GM21825 (cell line): ENCODE measurements around the gene MYO1D.

Experiments used
- ATAC-seq: cut with Tn5 transposase; IDR thresholded peaks from one replicate; pipeline ENCODE4 v1.9.1; 2021; ENCODE audit warnings: mild to moderate bottlenecking, moderate library complexity; ENCODE audit not compliant: unreplicated experiment

Gene MYO1D

DNA sequence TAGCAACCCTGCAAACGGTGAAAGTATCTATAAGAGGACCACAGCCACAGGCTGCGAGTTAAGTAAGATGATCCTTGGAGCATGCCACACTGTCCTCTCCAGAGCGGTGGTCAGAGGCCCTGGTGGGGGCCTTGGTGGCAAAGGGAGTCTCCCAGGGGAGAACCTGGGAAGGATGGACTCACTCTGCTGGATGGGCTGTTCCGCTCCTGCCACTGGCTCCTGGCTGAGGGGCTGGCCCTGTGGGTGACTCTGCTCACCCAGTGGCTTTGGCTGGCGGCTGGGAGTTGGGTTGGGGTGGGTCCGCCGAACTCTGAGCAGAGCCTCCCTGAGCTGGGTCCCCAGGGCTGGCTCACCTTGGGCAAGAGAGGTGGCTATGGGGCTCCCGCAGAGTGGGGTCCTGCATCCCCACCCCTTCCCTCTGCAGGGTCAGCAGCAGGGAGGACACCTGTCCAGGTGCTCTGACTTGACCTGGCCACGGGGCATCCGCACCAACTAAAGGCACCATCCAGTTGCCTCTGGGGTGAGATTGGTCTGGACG, 382.9 kb downstream of the MYO1D start:
- ATAC-seq = no peak

DNA sequence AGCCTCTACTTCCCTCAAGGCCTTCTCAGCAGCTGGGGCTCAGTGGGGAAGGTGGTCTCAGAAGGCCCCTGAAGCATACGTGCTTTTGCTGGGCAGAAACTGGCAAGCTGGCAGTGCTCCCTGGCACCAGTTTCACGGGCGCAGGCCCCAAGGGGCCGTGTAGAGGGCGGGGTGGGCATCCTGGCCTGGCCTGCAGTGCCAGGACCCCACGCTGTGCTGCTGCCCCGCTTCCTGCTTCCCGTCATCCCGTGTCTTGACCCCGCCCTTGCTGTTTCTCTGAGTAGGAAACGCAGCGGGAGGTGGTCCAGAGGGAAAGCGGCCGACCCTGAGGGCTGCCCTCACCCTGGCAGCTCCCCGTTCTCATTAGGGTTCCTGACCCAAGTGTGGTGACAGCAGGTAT, 383.4 kb downstream of the MYO1D start:
- no peak for ATAC-seq

DNA sequence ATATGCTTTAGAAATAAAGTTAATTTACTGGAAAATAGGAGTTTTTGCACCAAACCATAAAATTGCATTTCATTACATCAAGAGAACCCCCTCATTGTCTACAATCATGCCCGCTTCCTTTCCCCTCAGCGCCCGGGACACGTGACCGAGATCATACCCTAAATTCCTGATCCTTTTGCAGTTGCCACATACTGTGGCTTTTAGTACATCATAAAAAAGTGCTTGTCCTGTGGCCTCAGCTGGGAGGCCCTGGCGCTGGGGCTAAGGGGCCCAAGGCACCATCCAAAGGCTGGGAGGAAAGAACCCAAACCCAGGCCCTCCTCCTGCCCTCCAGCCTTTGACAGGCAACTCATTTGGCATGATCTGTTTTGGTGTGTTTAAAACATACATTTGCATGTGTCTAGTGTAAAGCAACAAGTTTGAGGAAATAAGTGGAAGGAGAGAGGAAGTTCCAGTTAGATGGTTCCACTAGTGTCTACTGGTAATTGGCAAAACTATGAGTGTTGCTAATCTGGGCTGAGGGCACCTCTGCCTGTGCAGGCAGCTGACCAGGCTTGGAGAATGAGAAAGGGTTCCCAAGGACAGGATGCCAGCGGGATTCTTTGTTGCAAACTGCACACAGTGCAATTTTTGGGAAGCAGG, 384.2 kb downstream of the MYO1D start:
- no peak for ATAC-seq

DNA sequence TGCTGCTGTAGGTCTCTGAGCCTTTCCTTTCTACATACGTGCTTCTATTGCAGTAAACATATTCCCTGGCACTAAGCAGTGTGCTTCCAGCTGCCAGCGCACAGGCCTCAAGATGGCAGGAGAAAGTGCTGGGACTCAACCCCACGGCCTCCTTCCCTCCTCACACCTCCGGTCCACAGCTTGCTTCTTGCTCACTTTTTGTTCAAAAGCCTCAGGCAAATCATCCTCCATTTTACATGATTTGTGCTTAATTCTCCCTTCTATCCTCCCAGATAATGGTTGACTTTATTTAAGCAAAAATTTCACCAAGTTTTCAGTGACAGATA, 384.7 kb downstream of the MYO1D start:
- no peak for ATAC-seq

DNA sequence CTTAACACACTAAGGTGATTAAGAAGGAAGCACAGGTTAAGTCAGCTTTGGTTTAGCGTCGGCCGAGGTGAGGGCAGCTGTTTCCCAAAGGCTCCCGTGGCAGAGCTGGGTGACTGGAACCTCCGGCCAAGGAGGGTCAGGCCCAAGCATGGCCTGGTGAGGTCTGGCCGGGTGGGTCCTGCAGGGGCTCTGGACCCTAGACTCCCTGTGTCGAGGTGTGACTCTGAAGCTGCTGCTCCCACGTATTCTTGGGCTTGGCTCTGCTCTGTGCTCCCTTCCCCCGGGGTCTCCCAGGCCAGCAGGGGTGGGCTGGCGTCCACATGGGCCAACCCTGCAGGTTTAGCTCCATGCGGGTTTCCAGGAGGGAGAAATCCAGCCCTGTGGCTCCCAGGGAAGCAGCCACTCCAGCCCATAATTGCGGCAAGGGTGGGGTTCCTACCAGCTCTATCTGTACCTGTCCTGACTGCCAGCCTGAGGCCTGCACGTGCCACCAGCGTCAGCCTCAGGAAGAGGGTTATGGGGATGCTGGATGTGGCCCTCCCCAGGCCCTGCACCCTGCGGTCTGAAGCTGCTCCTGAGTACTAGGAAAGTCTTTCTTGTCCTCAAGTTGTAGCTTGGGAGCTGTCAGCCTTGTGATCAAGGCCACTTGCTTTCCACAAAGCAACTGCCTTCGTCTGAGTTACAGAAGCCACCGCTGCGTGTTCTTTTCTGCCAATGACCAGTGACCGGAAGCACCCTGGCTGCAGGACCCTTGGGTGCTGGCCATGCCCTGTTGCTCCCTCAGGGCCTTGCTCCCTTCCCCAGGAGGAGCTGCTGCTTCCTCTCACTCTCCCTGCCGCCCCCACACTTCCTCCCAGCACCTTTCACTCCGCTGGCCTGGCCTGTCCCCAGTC, 385.3 kb downstream of the MYO1D start:
- ATAC-seq = no peak

DNA sequence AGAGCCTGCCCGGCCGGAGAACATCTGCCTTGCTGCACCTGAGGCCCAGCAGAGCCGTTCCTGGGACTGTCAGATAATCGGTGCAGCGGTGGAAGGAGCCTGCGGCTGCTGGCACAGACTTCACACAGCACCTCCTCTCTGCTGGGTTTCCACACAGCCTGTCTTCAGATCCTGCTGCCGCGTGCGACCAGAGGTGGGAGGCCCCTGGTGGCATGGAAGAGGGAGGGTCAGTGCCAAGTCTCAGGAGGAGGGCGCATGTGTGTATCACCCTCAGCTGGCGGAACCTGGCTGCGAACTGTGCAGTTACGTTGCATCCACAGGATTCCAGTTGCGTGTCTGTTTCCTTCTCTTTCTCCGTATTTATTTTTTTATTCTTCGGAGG, 386.8 kb downstream of the MYO1D start:
- ATAC-seq = no peak

DNA sequence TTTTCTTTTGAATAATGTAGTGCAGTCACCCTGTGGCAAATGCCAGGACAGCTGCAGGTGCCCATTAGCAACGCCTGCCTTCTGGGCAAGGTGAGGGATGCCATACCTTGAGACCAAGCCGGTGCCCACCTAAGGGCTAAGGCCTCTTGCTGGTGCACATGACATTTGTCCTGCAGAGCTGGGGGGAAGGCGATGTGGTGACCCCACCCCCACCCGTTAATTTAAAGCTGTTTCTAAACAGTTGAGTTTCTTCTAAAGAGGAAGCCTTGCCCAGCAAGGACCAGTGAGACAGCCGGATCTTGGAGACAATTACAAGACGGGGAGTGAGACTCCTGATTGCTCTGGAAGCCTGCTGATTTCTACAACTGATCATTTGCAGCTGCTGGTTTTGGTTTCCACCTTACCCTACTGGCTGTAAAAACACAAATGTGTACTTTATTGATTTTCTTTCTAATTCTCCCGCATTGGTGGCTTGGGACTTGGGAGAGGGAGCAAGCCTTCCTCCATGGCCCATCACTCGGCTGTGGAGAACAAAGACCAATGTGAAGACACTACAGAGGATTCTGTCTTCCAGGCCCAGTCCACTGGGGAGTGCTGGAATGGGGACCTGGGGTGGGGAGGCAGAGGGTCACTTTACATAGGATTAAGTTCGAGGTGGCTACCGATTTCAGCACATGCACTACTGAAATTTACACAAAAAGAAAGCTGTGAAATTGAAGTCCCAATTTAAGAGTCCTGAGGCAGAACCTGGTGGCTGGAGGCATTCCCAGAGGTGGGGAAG, 387.4 kb downstream of the MYO1D start:
- ATAC-seq = no peak

DNA sequence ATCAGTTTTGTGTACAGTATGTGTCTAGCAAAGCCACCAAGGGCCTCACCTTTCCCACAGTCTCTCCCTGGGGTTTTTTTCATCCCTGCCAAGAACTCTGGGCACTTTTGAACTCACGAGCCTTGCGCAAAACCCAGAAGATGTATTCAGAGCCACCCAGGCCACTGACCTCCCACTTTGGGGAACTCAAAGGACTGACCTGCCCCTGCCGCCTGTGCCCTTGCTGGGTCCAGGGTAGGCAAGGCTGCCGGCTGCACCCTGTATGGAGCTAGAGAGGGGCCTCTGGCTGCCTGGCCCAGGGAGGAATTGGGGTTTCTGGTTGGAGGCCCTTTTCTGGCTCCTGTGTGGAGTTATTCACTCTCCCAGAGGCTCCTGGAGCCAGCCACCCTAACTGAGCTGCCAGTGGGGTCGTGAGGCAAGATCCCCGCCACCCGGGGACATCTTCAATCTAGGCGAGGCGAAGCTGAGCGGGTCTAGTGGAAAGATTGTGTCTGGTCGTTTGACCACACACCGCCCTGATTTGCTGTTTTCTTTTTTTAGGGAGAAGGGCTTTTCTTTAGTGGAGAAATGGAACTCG, 388.2 kb downstream of the MYO1D start:
- no peak for ATAC-seq

DNA sequence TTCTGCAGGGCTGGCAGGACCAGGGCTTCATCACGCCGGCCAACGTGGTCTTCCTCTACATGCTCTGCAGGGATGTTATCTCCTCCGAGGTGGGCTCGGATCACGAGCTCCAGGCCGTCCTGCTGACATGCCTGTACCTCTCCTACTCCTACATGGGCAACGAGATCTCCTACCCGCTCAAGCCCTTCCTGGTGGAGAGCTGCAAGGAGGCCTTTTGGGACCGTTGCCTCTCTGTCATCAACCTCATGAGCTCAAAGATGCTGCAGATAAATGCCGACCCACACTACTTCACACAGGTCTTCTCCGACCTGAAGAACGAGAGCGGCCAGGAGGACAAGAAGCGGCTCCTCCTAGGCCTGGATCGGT, 388.8 kb downstream of the MYO1D start:
- ATAC-seq = no peak

DNA sequence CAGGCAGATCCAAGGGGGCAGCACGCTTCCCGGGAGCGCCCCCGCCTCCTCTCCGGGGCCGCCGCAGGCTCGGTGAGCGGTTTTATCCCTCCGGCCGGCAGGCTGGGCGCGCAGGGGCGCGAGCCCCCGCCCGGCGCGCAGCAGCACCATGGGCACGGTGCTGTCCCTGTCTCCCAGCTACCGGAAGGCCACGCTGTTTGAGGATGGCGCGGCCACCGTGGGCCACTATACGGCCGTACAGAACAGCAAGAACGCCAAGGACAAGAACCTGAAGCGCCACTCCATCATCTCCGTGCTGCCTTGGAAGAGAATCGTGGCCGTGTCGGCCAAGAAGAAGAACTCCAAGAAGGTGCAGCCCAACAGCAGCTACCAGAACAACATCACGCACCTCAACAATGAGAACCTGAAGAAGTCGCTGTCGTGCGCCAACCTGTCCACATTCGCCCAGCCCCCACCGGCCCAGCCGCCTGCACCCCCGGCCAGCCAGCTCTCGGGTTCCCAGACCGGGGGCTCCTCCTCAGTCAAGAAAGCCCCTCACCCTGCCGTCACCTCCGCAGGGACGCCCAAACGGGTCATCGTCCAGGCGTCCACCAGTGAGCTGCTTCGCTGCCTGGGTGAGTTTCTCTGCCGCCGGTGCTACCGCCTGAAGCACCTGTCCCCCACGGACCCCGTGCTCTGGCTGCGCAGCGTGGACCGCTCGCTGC, 389.3 kb downstream of the MYO1D start:
- ATAC-seq = no peak

DNA sequence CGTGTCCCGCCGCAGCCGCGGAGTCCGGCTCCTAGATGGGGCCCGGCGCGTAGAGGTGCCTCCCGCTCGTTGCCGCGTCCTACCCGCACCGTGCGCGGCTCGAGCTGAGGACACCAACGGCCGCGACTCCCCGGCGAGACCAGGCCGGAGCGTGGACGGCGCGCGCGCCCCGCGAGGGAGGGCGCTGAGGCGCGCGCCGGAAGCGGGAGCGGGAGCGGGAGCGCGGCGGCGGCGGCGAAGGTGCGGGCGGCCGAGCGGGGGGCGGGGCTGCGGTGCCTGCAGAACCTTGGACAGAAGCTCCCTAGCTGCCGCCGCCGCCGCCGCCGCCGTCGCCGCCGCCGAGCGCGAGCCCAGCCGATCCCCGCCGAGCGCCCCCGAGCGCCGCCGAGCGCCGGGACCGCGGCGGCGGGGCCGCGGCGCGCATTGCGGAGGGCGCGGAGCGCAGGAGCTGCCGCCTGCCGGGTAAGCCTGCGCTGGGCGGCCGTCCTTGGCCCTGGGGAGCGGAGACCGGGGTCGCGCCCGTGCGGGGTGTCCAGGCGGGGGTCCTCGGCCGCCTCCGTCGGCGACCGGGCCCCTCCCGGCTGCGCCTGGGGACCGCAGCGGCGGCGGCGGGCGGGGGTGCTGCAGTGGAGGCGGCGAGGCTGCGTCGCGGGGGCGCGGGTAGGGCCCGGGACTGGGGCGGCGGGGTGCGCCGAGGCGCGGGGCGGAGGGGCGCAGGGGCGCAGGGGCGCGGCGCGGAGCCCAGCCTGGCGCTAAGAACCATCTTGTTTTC, 390.0 kb downstream of the MYO1D start, which contains the start of gene CDK5R1:
Gene CDK5R1 (plus strand): TSS at position 293 of the 772 bp plus-strand sequence. CDS start 628 bp downstream, outside the sequence.
- ATAC-seq = peak; percentile 44

DNA sequence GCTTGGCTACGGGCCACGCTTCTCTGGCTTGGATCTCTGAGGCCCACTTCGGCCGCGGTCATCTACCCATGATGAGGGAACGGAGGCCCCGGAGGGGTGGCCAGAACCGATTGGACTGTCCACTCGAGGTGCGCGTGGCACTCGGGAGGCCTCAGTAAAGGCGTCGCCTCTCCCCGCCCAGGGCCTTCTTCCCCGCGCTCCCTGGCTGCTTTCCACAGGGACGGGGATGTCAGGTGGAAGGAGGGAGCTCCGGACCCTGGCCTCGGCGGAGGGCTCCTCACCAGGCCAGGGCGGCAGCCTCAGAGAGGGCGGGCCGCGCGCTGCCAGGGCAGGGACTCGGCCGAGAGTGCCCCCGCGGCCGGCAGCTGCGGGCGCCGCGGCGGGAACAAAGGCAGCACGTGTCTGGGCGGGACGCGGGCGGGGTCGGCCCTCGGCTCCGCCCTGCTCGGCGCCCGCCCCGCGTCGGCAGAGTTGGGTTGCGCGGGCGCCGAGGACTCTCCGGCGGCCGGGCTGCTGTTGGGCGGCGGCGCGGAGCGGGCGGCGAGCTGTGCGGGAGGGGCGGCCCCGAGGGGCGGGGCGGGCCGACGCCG, 390.7 kb downstream of the MYO1D start:
- ATAC-seq = peak; percentile 31

DNA sequence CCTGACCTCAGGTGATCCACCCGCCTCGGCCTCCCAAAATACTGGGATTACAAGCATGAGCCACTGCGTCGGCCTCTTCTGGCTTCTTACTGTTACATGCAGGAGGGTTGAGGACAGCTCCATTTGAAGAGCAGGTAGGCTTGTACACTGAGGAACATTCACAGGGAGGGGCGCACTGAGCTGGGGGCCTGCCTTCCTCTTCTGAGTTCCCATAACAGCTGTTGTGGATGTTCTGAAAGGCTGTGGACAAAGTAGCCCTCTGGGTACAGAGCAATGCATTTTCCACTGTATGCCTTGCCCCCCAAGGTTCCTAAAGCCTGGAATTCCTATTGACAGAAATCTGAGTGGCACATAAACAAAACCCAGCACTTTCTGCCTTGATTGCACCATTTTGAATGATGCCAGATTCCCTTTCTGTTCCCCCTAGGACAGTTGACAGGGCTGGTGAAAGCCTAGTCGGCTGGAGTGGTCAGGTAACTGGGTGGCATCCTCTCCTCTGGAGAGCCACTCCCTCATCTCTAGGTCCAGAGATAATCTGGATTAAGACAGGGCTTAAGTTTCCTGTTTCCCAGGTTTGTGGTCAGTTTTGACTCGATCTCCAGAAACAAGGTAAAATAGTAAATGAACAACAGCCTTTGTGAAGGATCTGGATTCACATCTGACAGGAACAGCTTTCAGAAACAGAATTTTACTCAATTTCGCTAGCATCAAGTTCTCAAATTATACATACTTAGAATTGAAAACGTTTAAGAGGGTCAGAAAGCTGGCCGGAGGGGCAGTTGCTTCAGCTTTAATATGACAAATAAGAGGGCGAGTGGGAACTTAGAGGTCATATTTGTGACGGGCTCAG, 391.4 kb downstream of the MYO1D start:
- ATAC-seq = no peak

DNA sequence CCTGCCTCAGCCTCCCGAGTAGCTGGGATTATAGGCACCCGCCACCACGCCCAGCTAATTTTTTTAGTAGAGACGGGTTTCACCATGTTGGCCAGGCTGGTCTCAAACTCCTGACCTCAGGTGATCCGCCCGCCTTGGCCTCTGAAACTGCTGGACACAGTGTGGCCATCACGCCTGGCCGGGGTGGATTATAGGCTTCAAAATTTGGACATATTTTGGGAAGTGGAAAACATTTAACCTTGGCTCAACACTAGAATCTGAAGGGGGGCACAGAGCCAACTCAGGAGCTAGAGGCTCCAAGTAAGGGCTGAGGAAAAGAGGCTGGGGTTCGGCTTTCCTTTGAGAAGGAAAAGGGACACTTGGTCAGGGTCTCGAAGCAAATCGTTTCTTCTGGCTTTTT, 392.3 kb downstream of the MYO1D start:
- no peak for ATAC-seq

DNA sequence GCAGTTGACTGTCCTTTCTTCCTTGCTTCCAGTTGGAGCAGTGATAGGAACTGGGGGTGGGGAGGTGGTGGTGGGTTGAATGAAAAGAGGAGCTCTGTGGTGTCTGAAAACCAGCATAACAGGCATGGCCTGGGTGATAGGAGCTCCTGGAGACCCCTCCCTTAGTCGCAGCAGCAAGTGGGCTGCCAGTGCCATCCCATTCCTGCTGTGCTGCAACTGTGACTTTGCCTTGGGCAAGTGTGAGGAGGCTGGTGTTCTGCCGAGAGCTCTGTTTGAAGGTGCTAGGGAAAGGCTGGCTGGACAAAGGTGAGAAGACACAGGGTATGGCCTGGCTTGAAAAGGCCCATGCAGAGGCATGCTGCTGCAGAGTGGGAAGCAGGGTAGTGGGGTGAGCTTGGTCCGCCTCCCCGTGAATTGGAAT, 392.9 kb downstream of the MYO1D start:
- ATAC-seq = no peak

DNA sequence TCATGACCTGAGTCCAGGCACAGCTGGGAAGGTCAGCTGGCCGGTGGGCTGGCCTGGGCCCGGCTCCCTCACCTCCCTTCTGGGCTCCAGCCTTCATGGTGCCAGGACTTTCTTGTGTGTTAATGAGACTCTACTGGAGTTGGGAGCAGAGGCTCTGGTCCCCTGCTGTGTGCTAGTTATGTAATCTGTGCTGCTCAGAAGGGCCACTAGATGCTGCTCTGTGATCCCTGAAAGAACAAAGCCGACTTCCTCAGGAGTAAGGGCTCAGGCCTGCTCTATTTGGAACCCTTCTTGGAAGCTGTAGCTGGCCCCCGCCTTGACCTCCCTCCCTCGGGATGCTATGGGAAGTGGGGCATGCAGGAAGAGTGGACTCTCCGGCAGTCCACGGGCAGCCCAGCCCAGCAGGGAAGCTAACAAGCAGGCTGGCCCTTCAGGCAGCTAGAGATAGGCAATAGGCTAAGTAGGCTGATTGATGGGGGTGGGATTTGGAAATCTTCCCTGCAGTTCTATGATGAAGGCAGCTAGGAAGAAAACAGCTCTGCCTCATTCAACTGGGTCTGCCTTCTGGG, 393.4 kb downstream of the MYO1D start:
- ATAC-seq = no peak

DNA sequence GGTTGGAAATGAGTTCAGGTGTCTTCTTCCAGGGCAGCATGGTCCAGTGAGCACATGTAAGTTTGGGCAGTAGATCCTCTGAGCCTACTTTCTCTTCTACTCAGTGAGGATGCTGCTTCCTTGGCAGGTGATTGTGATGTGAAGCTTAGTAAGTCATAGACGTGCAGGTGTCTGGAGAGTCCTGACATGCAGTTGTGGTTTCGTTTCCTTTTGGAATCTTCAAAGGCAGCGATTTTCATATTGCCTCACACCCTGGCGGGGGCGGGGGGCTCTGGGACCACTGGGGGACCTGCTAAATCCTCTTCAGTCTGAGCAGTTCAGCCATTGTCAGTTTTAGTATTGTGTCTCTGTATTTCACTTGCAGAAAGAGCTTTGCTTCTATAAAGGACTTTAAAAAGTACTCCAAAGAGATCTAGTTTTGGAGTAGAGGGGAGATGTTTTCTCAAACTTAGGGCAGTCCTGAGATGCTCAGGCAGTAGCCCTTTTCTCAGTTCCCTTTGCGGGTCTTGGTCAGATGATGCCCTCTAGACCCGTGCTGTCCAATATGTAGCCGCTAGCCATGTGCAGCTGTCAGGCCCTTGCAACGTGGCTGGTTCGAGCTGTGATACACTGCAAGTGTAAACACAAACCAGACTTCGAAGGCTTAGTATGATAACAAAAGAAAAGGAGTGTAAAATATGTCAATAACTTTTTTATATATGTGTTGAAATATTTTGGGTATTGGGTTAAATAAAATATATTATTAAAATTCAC, 394.2 kb downstream of the MYO1D start:
- ATAC-seq = no peak
